K562 (cell line): ENCODE measurements around the gene SPACA9. TPM values are rescaled to one million over a fixed set of nuclear protein-coding genes. Genes with fewer than 3 reads are reported as not detected.

Experiments
- ATAC-seq: fragments of 200-7000 bp; cut with Tn5 transposase; 3 replicates; pipeline ENCODE4 v1.9.1; 2020; ENCODE audit warnings: moderate library complexity
- BruUV-seq: library from RNA; stranded (reverse); fragments of 400-500 nt; replicated peaks from 2 replicates; lab custom pipeline; 2021; lab: Mats Ljungman, UMichigan
- CTCF ChIA-PET: fragments of 300-600 bp; formaldehyde crosslinking; extraction: SDS; loops from one replicate; lab custom pipeline; 2021; ENCODE audit warnings: low intra/inter-chr PET ratio; lab: Yijun Ruan, JAX
- POLR2A ChIA-PET: fragments of 300-600, 350-650 bp; sonication (Branson Sonifier 250); formaldehyde crosslinking; extraction: SDS; loops from one replicate; lab custom pipeline; 2021; ENCODE audit warnings: antibody characterized with exemption, inconsistent platforms; lab: Yijun Ruan, JAX
- DNase-seq, 4 experiments: peaks; one replicate each; pipeline versions ENCODE4 v3.0.0 to v3.0.0-alpha.2; 2011 to 2018; ENCODE audit warnings: low spot score in 3 of 4, mixed read lengths in 3 of 4; ENCODE audit errors: extremely low read depth in 1 of 4
- FAIRE-seq: peaks from 2 replicates; lab custom pipeline; 2011; peaks lifted over from hg19 to GRCh38; lab: Jason Lieb, UNC
- H2AFZ ChIP-seq: 2 replicates; pipeline ENCODE4 v1.6.0; 2011; ENCODE audit warnings: low read depth, low read length, control low read depth, inconsistent platforms
- H3K27ac ChIP-seq: fragments of 200-600 bp; 3 replicates; pipeline ENCODE4 v1.8.0; 2011; ENCODE audit warnings: low read depth, mild to moderate bottlenecking, control low read depth, inconsistent platforms, low read length, moderate library complexity, mixed read lengths; ENCODE audit errors: extremely low read depth
- H3K27me3 ChIP-seq, 2 experiments: fragments of 300-600 bp in 1 of 2; 2 replicates in 1 of 2; 3 replicates in 1 of 2; pipeline versions ENCODE4 v1.6.0 to v1.8.0; 2011; ENCODE audit warnings: inconsistent platforms in 2 of 2, low read length in 2 of 2, mild to moderate bottlenecking in 1 of 2, mixed read lengths in 1 of 2, moderate library complexity in 1 of 2; ENCODE audit not compliant: control insufficient read depth in 2 of 2, insufficient read depth in 2 of 2
- H3K36me3 ChIP-seq: fragments of 300-600 bp; 3 replicates; pipeline ENCODE4 v1.8.0; 2011; ENCODE audit warnings: mild to moderate bottlenecking, low read length, inconsistent platforms; ENCODE audit not compliant: control insufficient read depth, insufficient read depth
- H3K4me1 ChIP-seq, 2 experiments: fragments of 200-600 bp in 1 of 2; replicated peaks in 1 of 2; 2 replicates in 1 of 2; 3 replicates in 1 of 2; pipeline versions ENCODE4 v1.5.1 to v1.8.0; 2011; ENCODE audit warnings: inconsistent platforms in 2 of 2, low read length in 2 of 2, mild to moderate bottlenecking in 1 of 2, mixed read lengths in 1 of 2, moderate library complexity in 1 of 2; ENCODE audit not compliant: control insufficient read depth in 2 of 2, insufficient read depth in 2 of 2
- H3K4me2 ChIP-seq: 2 replicates; pipeline ENCODE4 v1.6.1; 2011; ENCODE audit warnings: low read length, control low read depth, inconsistent platforms, mixed read lengths; ENCODE audit not compliant: insufficient read depth
- H3K4me3 ChIP-seq: fragments of 200-600 bp; sonication (generic), shearing (Covaris generic); 2 replicates; pipeline ENCODE4 v1.5.1; 2016; ENCODE audit warnings: control low read depth, inconsistent platforms
- H3K79me2 ChIP-seq: fragments of 200-600 bp; 3 replicates; pipeline ENCODE4 v1.8.0; 2011; ENCODE audit warnings: low read length, inconsistent platforms; ENCODE audit not compliant: control insufficient read depth, insufficient read depth
- H3K9ac ChIP-seq, 2 experiments: 2 replicates each; pipeline versions ENCODE4 v1.6.0 to v1.6.1; 2011; ENCODE audit warnings: low read depth in 2 of 2, low read length in 2 of 2, control low read depth in 1 of 2, inconsistent platforms in 1 of 2, mild to moderate bottlenecking in 1 of 2, mixed read lengths in 1 of 2; ENCODE audit not compliant: insufficient read depth in 1 of 2
- H3K9me1 ChIP-seq: one replicate; pipeline ENCODE4 v1.6.0; 2011; ENCODE audit warnings: inconsistent platforms, mild to moderate bottlenecking, low read length, moderate library complexity; ENCODE audit not compliant: control insufficient read depth, insufficient read depth
- H3K9me3 ChIP-seq: replicated peaks from 2 replicates; pipeline ENCODE4 v1.5.1; 2011; ENCODE audit warnings: low read depth, low read length, inconsistent platforms; ENCODE audit not compliant: control insufficient read depth, insufficient read depth
- H4K20me1 ChIP-seq: replicated peaks from 2 replicates; pipeline ENCODE4 v1.6.1; 2011; ENCODE audit warnings: low read length, inconsistent platforms, mixed read lengths; ENCODE audit not compliant: control insufficient read depth, insufficient read depth
- CREB3 ChIP-seq: fragments of 450-650 bp; conservative IDR thresholded peaks from 2 replicates; pipeline ENCODE4 v1.6.1; 2016; ENCODE audit warnings: missing genetic modification characterization, low read depth, mild to moderate bottlenecking, missing compliant biosample characterization, moderate library complexity
- ELF2 ChIP-seq: fragments of 250-450 bp; sonication (Bioruptor Pico); IDR thresholded peaks from 2 replicates; pipeline ENCODE4 v1.5.0; 2021; ENCODE audit warnings: mild to moderate bottlenecking
- GATAD2A ChIP-seq: fragments of 450-650 bp; IDR thresholded peaks from 2 replicates; pipeline ENCODE4 v1.6.1; 2017
- HSF4 ChIP-seq: fragments of 250-450 bp; sonication (Bioruptor Pico); IDR thresholded peaks from 2 replicates; pipeline ENCODE4 v2.1.2; 2022; ENCODE audit warnings: mild to moderate bottlenecking, moderate library complexity, borderline replicate concordance
- PHF21A ChIP-seq: fragments of 450-650 bp; IDR thresholded peaks from 2 replicates; pipeline ENCODE4 v1.6.1; 2017; ENCODE audit warnings: low read depth, borderline replicate concordance
- PRMT5 ChIP-seq: sonication (generic); formaldehyde crosslinking; IDR thresholded peaks from 2 replicates; pipeline ENCODE4 v1.5.0; 2020; ENCODE audit warnings: missing genetic modification reagents
- RBM15 ChIP-seq: fragments of 200-400 bp; formaldehyde crosslinking; IDR thresholded peaks from 2 replicates; pipeline ENCODE4 v1.6.1; 2018; ENCODE audit warnings: mild to moderate bottlenecking, low read length, moderate library complexity; ENCODE audit not compliant: insufficient read depth
- SAP30 ChIP-seq: fragments of 200-600 bp; sonication (generic); IDR thresholded peaks from 2 replicates; pipeline ENCODE4 v1.6.1; 2012; ENCODE audit warnings: borderline replicate concordance, low read depth, mild to moderate bottlenecking, moderate library complexity, low read length, control low read depth, inconsistent platforms; ENCODE audit not compliant: insufficient read depth, poor library complexity, severe bottlenecking
- ZFPM2 ChIP-seq: fragments of 250-450 bp; sonication (Bioruptor Pico); IDR thresholded peaks from 2 replicates; pipeline ENCODE4 v1.5.1; 2022; ENCODE audit warnings: mild to moderate bottlenecking
- ZNF146 ChIP-seq: IDR thresholded peaks from one replicate; pipeline ENCODE4 v1.6.1; 2018; ENCODE audit warnings: missing compliant biosample characterization; ENCODE audit not compliant: unreplicated experiment
- ZNF184 ChIP-seq: sonication (generic); formaldehyde crosslinking; IDR thresholded peaks from 2 replicates; pipeline ENCODE4 v1.5.0; 2020; ENCODE audit warnings: missing genetic modification reagents
- ZNF609 ChIP-seq: sonication (generic); formaldehyde crosslinking; IDR thresholded peaks from 2 replicates; pipeline ENCODE4 v1.8.1; 2023; ENCODE audit warnings: missing genetic modification reagents, mild to moderate bottlenecking, borderline replicate concordance
- ZNF764 ChIP-seq: fragments of 250-450 bp; sonication (Bioruptor Pico); IDR thresholded peaks from 2 replicates; pipeline ENCODE4 v1.4.0; 2020; ENCODE audit warnings: low read depth, mild to moderate bottlenecking, moderate library complexity
- WGBS: fragments of 100-300 bp; shearing (Covaris generic); methylation state at CpG from one replicate; pipeline ENCODE4 v1.1.6; 2016; ENCODE audit warnings: low coverage, mixed read lengths; ENCODE audit not compliant: insufficient coverage; ENCODE audit errors: missing lambda C conversion rate; 5-methylcytosine and 5-hydroxymethylcytosine counted together
- in situ Hi-C: fragments of 300-500 bp; cut with MboI; formaldehyde crosslinking; loops from 4 replicates; pipeline ENCODE4 v1.15.0; 2018; ENCODE audit warnings: inconsistent platforms, mixed read lengths
- intact Hi-C: fragments of 100-400 bp; cut with micrococcal nuclease; formaldehyde crosslinking; loops from 2 replicates; pipeline ENCODE4 v1.14.2; 2022
- polyA plus RNA-seq, 8 experiments: library from polyadenylated mRNA; depleted of rRNA in 4 of 8; stranded (reverse) in 5 of 8; unstranded in 3 of 8; fragments of >200 nt; fragmentation: Nextera tagmentation in 2 of 8; fragmentation: Illumina TruSeq in 1 of 8; extraction: Ambion mirVana in 2 of 8; extraction: Trizol in 1 of 8; gene quantifications; 2 replicates each; pipeline versions ENCODE4 v1.2.1 to v1.2.3, GENCODE V29; 2011 to 2014; ENCODE audit warnings: inconsistent platforms in 1 of 8, missing spikeins in 1 of 8
- total RNA-seq, 7 experiments: library from RNA; depleted of rRNA in 6 of 7; stranded (reverse); fragments of >200 nt in 6 of 7; fragmentation: Illumina TruSeq in 2 of 7; extraction: Trizol in 2 of 7; gene quantifications; 2 replicates each; pipeline versions ENCODE4 v1.2.1 to v1.2.3, GENCODE V29; 2011 to 2021; ENCODE audit warnings: low replicate concordance in 1 of 7
- TF ChIP-seq, protein P1 (sequence below): sonication (generic); formaldehyde crosslinking; IDR thresholded peaks from 2 replicates; pipeline ENCODE4 v1.4.0; 2020; ENCODE audit warnings: mild to moderate bottlenecking, missing genetic modification reagents

Gene SPACA9
- total and polyA plus RNA-seq, 9 of the 15 experiments (the other 6 are each of a cell fraction or from before 2014, with no cell fraction given): 0.06 to 0.51 (median 0.36) TPM

GRCh38 chr9:132864691-132865090 lies 14.0 kb upstream of the SPACA9 start:
- Histone ChIP-seq H3K9me1 (no peaks in the 10 kb centered on the region), H3K79me2 (no peaks in the 10 kb centered on the region), H3K36me3 (no peaks in the 10 kb centered on the region), H3K4me3 (no peak overlapping the region), H3K27ac (no peak overlapping the region), H3K9ac (no peak overlapping the region), H2AFZ (no peak overlapping the region), H3K9me3 (no peaks in the 10 kb centered on the region), H3K4me1 (peaks cover 0 to 3% of the 10 kb centered on the region in 2 experiments; a peak in 2 of 5 replicates), H3K27me3 (peaks cover 34 to 77% of the 10 kb centered on the region in 2 experiments), H4K20me1 (no peaks in the 10 kb centered on the region; the same call in 1 of the 2 replicates), H3K4me2 (no peak overlapping the region)
- in situ Hi-C loops (no loop called here), intact Hi-C loops (no loop called here)
- no peak for ATAC-seq
- POLR2A ChIA-PET: interaction anchor here (0.6 to 1.1 kb wide), 2 partner anchors 15 to 19 kb away, joined by 3 read pairs; no protein-coding TSS in a partner anchor
- DNase-seq: no peak
- CTCF ChIA-PET: no interaction called here
- no TSS peak for BruUV-seq
- FAIRE-seq: no peak
- WGBS: under 1% methylated on average over 8 of the region's 8 CpGs
- TF ChIP-seq ZFPM2 (no peak), ZNF146 (CRISPR knock-in tag) (no peak), ZNF184 (CRISPR knock-in tag) (no peak), PRMT5 (CRISPR knock-in tag) (no peak), HSF4 (no peak), ELF2 (CRISPR knock-in tag) (no peak), RBM15 (no peak), PHF21A (no peak), ZNF764 (no peak), GATAD2A (no peak), SAP30 (no peak), ZNF609 (CRISPR knock-in tag) (no peak), CREB3 (no peak)
- TF ChIP-seq, protein P1, sequence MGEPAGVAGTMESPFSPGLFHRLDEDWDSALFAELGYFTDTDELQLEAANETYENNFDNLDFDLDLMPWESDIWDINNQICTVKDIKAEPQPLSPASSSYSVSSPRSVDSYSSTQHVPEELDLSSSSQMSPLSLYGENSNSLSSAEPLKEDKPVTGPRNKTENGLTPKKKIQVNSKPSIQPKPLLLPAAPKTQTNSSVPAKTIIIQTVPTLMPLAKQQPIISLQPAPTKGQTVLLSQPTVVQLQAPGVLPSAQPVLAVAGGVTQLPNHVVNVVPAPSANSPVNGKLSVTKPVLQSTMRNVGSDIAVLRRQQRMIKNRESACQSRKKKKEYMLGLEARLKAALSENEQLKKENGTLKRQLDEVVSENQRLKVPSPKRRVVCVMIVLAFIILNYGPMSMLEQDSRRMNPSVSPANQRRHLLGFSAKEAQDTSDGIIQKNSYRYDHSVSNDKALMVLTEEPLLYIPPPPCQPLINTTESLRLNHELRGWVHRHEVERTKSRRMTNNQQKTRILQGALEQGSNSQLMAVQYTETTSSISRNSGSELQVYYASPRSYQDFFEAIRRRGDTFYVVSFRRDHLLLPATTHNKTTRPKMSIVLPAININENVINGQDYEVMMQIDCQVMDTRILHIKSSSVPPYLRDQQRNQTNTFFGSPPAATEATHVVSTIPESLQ (CRISPR knock-in tag): no peak
